Brain microvascular endothelial cell (primary cell): ENCODE data around the gene TASOR.

Experiments
- DNase-seq: peaks from one replicate; pipeline ENCODE4 v3.0.0-alpha.2; 2020
- H3K27ac ChIP-seq: fragments of 250-450 bp; sonication (Bioruptor Pico); 2 replicates; pipeline ENCODE4 v1.5.1; 2020; ENCODE audit warnings: mild to moderate bottlenecking, moderate library complexity
- H3K27me3 ChIP-seq: fragments of 250-450 bp; sonication (Bioruptor Pico); replicated peaks from 2 replicates; pipeline ENCODE4 v1.5.1; 2020; ENCODE audit warnings: mild to moderate bottlenecking
- H3K36me3 ChIP-seq: fragments of 250-450 bp; sonication (Bioruptor Pico); replicated peaks from 2 replicates; pipeline ENCODE4 v1.5.1; 2020; ENCODE audit warnings: mild to moderate bottlenecking
- H3K4me3 ChIP-seq: 2 replicates; pipeline ENCODE4 v1.5.1; 2011; ENCODE audit warnings: low read depth, mild to moderate bottlenecking, control low read depth, low read length, moderate library complexity
- in situ Hi-C: cut with HindIII; loops from 2 replicates; pipeline ENCODE4 v1.10.0; 2017; ENCODE audit warnings: low sequenced_read_pairs, low pct_ligation_motif_present
- TF ChIP-seq, protein P1 (sequence below): IDR thresholded peaks from 2 replicates; pipeline ENCODE4 v1.5.1; 2011; ENCODE audit warnings: low read depth, mild to moderate bottlenecking, moderate library complexity, low read length, control low read depth, inconsistent platforms; ENCODE audit errors: missing control alignments

Gene TASOR

DNA sequence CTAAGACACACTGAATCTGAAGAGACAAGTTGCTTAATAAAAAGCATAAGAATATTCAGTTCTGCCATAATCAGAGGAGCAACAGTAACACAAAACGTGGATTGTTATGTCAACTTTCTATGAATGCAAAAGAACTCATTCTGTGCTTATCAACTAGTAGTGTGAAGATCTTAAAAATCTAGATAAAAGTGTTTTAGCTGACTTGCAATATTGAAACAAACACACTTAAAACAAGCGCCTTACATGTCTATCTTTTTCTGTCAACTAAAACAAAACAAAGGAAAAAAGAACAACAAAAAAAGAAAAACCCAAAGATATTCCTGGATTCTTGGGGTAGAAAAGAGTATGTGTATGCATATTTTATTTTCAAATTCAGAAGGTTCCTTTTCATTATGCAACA, 37.7 kb downstream of the TASOR start:
- H3K27me3 ChIP-seq = no peaks in the 10 kb centered on the region
- peaks cover 36% of the 10 kb centered on the region for H3K36me3 ChIP-seq
- in situ Hi-C loops = no loop called here
- no peak for DNase-seq
- TF ChIP-seq, protein P1, sequence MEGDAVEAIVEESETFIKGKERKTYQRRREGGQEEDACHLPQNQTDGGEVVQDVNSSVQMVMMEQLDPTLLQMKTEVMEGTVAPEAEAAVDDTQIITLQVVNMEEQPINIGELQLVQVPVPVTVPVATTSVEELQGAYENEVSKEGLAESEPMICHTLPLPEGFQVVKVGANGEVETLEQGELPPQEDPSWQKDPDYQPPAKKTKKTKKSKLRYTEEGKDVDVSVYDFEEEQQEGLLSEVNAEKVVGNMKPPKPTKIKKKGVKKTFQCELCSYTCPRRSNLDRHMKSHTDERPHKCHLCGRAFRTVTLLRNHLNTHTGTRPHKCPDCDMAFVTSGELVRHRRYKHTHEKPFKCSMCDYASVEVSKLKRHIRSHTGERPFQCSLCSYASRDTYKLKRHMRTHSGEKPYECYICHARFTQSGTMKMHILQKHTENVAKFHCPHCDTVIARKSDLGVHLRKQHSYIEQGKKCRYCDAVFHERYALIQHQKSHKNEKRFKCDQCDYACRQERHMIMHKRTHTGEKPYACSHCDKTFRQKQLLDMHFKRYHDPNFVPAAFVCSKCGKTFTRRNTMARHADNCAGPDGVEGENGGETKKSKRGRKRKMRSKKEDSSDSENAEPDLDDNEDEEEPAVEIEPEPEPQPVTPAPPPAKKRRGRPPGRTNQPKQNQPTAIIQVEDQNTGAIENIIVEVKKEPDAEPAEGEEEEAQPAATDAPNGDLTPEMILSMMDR = no peak
- H3K4me3 ChIP-seq = no peak overlapping the region
- no peak overlapping the region for H3K27ac ChIP-seq

DNA sequence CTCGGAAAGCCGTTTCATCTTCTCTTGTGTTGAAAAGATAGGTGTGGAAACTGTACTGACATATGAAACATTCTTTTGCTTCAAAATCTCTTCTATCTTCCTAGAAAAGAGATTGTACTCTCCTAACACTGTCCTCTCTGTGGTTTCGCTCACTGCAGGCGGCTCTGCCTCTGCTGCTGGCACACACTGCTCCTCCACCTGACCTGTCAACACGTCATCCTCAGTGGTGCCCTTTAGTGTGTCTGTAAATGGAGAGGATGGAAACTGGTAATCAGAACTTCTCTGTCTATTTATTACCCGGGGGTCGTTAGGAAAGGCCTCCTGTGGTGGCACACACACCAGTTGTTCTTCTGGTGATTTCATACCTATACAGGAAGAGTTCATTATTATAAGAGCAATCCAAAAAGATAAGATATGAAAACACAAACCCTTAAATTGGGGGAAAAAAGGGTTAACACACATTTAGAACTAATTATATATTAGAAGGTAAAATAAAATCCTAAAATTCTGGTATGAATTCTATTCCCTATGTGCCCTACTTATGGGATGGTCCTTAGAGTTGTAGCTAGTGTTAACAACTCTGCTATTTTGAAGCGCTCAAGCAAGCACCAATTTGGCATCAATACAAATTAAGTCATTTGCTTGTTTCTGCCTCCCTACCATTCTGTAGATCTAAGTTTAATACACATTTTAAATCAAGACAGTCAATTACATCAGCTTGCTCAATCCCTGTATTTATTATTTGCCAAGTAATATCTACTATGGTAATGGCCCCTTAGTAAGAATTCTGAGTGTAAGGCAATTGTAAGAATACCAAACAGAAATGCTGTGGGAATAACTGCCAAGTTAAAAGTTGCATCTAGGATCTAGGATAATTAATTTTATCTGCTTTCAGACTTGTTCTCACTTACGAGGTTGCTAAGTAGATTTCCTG, 49.2 kb downstream of the TASOR start:
- no peak overlapping the region for H3K4me3 ChIP-seq
- no peaks in the 10 kb centered on the region for H3K27me3 ChIP-seq
- no peak overlapping the region for H3K27ac ChIP-seq
- TF ChIP-seq, protein P1 = no peak
- peaks cover 27% of the 10 kb centered on the region for H3K36me3 ChIP-seq
- no peak for DNase-seq
- in situ Hi-C loops = no loop called here
